Measurements from ENCODE around the gene EXOC3.

- TF ChIP-seq, protein P1, sequence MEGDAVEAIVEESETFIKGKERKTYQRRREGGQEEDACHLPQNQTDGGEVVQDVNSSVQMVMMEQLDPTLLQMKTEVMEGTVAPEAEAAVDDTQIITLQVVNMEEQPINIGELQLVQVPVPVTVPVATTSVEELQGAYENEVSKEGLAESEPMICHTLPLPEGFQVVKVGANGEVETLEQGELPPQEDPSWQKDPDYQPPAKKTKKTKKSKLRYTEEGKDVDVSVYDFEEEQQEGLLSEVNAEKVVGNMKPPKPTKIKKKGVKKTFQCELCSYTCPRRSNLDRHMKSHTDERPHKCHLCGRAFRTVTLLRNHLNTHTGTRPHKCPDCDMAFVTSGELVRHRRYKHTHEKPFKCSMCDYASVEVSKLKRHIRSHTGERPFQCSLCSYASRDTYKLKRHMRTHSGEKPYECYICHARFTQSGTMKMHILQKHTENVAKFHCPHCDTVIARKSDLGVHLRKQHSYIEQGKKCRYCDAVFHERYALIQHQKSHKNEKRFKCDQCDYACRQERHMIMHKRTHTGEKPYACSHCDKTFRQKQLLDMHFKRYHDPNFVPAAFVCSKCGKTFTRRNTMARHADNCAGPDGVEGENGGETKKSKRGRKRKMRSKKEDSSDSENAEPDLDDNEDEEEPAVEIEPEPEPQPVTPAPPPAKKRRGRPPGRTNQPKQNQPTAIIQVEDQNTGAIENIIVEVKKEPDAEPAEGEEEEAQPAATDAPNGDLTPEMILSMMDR (IDR thresholded peaks at IDR 0.05) = no peak
- no peak for TF ChIP-seq POLR2A (IDR thresholded peaks at IDR 0.05)
Measured at GRCh38 chr5:490116-491106, 47.4 kb downstream of the EXOC3 start.
